DOHH2 (cell line): ENCODE results near the gene SEMA3D.

Source experiments
- H3F3A ChIP-seq: fragments of 200-600 bp; sonication (generic), shearing (Covaris generic); 2 replicates; pipeline ENCODE4 v1.6.0; 2016; ENCODE audit warnings: antibody characterized with exemption, mild to moderate bottlenecking; ENCODE audit not compliant: control insufficient read depth, insufficient read depth
- H3K27ac ChIP-seq: fragments of 200-600 bp; sonication (generic); 2 replicates; pipeline ENCODE4 v1.5.1; 2014; ENCODE audit warnings: low read depth, mild to moderate bottlenecking, low read length, moderate library complexity
- H3K27me3 ChIP-seq: fragments of 200-600 bp; sonication (generic); 2 replicates; pipeline ENCODE4 v1.6.1; 2014; ENCODE audit warnings: mild to moderate bottlenecking, low read length, mixed read lengths; ENCODE audit not compliant: control insufficient read depth
- H3K36me3 ChIP-seq: fragments of 200-600 bp; sonication (generic); 2 replicates; pipeline ENCODE4 v1.6.1; 2014; ENCODE audit warnings: mild to moderate bottlenecking, low read length, moderate library complexity, mixed read lengths; ENCODE audit not compliant: control insufficient read depth
- H3K4me1 ChIP-seq: fragments of 200-600 bp; sonication (generic); 2 replicates; pipeline ENCODE4 v1.6.1; 2014; ENCODE audit warnings: mild to moderate bottlenecking, low read length, mixed read lengths; ENCODE audit not compliant: control insufficient read depth
- H3K4me2 ChIP-seq: fragments of 200-600 bp; sonication (generic); 2 replicates; pipeline ENCODE4 v1.6.0; 2014; ENCODE audit warnings: mild to moderate bottlenecking, low read length, moderate library complexity
- H3K4me3 ChIP-seq: fragments of 200-600 bp; sonication (generic); 2 replicates; pipeline ENCODE4 v1.5.1; 2014; ENCODE audit warnings: mild to moderate bottlenecking, low read length, mixed read lengths
- H3K79me2 ChIP-seq: fragments of 200-600 bp; sonication (generic); 2 replicates; pipeline ENCODE4 v1.6.1; 2014; ENCODE audit warnings: mild to moderate bottlenecking, low read length, mixed read lengths; ENCODE audit not compliant: control insufficient read depth
- H3K9me2 ChIP-seq: fragments of 200-600 bp; sonication (generic); replicated peaks from 2 replicates; pipeline ENCODE4 v1.6.1; 2014; ENCODE audit warnings: mild to moderate bottlenecking, low read length, mixed read lengths; ENCODE audit not compliant: control insufficient read depth
- H3K9me3 ChIP-seq: fragments of 200-600 bp; sonication (generic); 2 replicates; pipeline ENCODE4 v1.6.1; 2014; ENCODE audit warnings: antibody characterized with exemption, low read length, mixed read lengths; ENCODE audit not compliant: control insufficient read depth, insufficient read depth
- H4K20me1 ChIP-seq: fragments of 200-600 bp; sonication (generic); 2 replicates; pipeline ENCODE4 v1.6.0; 2014; ENCODE audit warnings: low read depth, mild to moderate bottlenecking, antibody characterized with exemption, low read length, moderate library complexity; ENCODE audit not compliant: control insufficient read depth, insufficient read depth
- CTCF ChIP-seq: fragments of 200-600 bp; sonication (generic); IDR thresholded peaks from one replicate; pipeline ENCODE4 v1.5.1; 2014; ENCODE audit warnings: antibody characterized with exemption, mild to moderate bottlenecking, low read depth, low read length; ENCODE audit not compliant: poor library complexity, severe bottlenecking
- EZH2phosphoT487 ChIP-seq: fragments of 200-600 bp; sonication (generic); IDR thresholded peaks from 2 replicates; pipeline ENCODE4 v1.6.1; 2017; ENCODE audit warnings: borderline replicate concordance, mild to moderate bottlenecking, antibody characterized with exemption, low read length, moderate library complexity, mixed read lengths

Gene SEMA3D

GRCh38 chr7:84970670-84971069 lies 216.2 kb downstream of the SEMA3D start:
- Histone ChIP-seq H3F3A (no peaks in the 10 kb centered on the region), H3K27me3 (no peaks in the 10 kb centered on the region), H4K20me1 (no peaks in the 10 kb centered on the region), H3K79me2 (no peaks in the 10 kb centered on the region), H3K9me2 (no peaks in the 10 kb centered on the region), H3K4me2 (no peak overlapping the region), H3K27ac (no peak overlapping the region), H3K9me3 (no peaks in the 10 kb centered on the region), H3K4me3 (no peak overlapping the region), H3K4me1 (no peaks in the 10 kb centered on the region), H3K36me3 (no peaks in the 10 kb centered on the region)
- no peak for TF ChIP-seq CTCF
- no peak for TF ChIP-seq EZH2phosphoT487

GRCh38 chr7:84953234-84953633 lies 233.6 kb downstream of the SEMA3D start:
- Histone ChIP-seq H3K36me3 (no peaks in the 10 kb centered on the region), H3K9me3 (no peaks in the 10 kb centered on the region), H4K20me1 (no peaks in the 10 kb centered on the region), H3K27me3 (no peaks in the 10 kb centered on the region), H3F3A (no peaks in the 10 kb centered on the region), H3K4me2 (no peak overlapping the region), H3K27ac (no peak overlapping the region), H3K79me2 (no peaks in the 10 kb centered on the region), H3K9me2 (no peaks in the 10 kb centered on the region), H3K4me3 (no peak overlapping the region), H3K4me1 (no peaks in the 10 kb centered on the region)
- TF ChIP-seq EZH2phosphoT487 (no peak), CTCF (no peak)

- Histone ChIP-seq H3K27me3 (no peaks in the 10 kb centered on the region), H3K79me2 (no peaks in the 10 kb centered on the region), H4K20me1 (no peaks in the 10 kb centered on the region), H3K9me2 (no peaks in the 10 kb centered on the region), H3K9me3 (no peaks in the 10 kb centered on the region), H3K27ac (no peak overlapping the region), H3K36me3 (no peaks in the 10 kb centered on the region), H3K4me2 (no peak overlapping the region), H3K4me1 (no peaks in the 10 kb centered on the region), H3K4me3 (no peak overlapping the region), H3F3A (no peaks in the 10 kb centered on the region)
- TF ChIP-seq CTCF (no peak), EZH2phosphoT487 (no peak)
Measured at GRCh38 chr7:84950836-84951235, 236.0 kb downstream of the SEMA3D start.

GRCh38 chr7:84949501-84949900 lies 237.4 kb downstream of the SEMA3D start:
- Histone ChIP-seq H3K9me2 (no peaks in the 10 kb centered on the region), H3K4me1 (no peaks in the 10 kb centered on the region), H4K20me1 (no peaks in the 10 kb centered on the region), H3F3A (no peaks in the 10 kb centered on the region), H3K9me3 (no peaks in the 10 kb centered on the region), H3K79me2 (no peaks in the 10 kb centered on the region), H3K27me3 (no peaks in the 10 kb centered on the region), H3K4me3 (no peak overlapping the region), H3K36me3 (no peaks in the 10 kb centered on the region), H3K27ac (no peak overlapping the region), H3K4me2 (no peak overlapping the region)
- no peak for TF ChIP-seq EZH2phosphoT487
